HG03103 (cell line): Measurements from ENCODE around the gene STK10.
"Not testable (repeated sequence)": the region's sequence is repeated elsewhere in the genome, so short reads cannot be mapped to it uniquely, and the experiment has no call there.

Experiments
- ATAC-seq: cut with Tn5 transposase; IDR thresholded peaks from one replicate; pipeline ENCODE4 v1.9.1; 2021; ENCODE audit warnings: low read depth; ENCODE audit not compliant: unreplicated experiment

The STK10 gene

DNA sequence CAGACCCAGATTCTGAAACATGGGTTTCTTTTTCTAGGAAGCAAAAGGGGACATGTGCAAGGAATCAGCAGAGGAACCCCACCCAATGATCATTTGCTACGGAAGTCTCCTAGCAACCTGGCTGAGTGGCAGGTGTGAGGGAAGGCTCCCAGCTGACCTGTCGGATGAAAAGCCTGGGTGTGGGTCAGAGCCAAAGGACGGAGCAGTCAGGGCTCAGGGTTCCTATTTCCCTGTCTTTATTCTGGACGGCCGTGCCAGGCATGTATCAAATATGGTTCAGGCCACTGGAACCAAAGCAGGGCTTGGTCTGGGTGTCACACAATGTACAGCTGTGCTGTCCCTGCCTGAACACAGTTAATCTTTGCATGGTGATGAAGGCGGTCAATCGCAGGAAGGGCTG is 20.1 kb downstream of the STK10 start:
- ATAC-seq = no peak

GRCh38 chr5:172166030-172166826 is 21.8 kb downstream of the STK10 start:
- no peak for ATAC-seq

- no peak for ATAC-seq
Observed at GRCh38 chr5:172165465-172165864, 22.6 kb downstream of the STK10 start.

- no peak for ATAC-seq
Observed at GRCh38 chr5:172164769-172165212, 23.2 kb downstream of the STK10 start.

GRCh38 chr5:172163346-172163745 is 24.7 kb downstream of the STK10 start:
- ATAC-seq = no peak

DNA sequence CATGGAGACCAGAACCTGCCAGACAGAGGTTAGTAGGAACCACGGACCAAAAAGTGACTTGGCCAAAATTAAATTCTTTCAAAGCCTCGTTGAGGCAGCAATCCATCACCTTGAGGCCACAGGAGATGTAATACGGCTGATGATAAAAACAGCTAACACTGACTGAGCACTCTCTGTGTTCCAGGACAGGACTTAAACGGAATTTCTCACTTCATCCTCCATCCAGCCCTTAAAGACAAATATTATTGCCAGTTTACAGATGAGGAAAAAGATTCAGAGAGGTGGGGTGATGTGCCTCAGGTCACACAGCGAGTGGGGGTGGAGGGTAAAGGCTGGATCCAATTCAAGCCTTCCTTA is 25.1 kb downstream of the STK10 start:
- no peak for ATAC-seq

DNA sequence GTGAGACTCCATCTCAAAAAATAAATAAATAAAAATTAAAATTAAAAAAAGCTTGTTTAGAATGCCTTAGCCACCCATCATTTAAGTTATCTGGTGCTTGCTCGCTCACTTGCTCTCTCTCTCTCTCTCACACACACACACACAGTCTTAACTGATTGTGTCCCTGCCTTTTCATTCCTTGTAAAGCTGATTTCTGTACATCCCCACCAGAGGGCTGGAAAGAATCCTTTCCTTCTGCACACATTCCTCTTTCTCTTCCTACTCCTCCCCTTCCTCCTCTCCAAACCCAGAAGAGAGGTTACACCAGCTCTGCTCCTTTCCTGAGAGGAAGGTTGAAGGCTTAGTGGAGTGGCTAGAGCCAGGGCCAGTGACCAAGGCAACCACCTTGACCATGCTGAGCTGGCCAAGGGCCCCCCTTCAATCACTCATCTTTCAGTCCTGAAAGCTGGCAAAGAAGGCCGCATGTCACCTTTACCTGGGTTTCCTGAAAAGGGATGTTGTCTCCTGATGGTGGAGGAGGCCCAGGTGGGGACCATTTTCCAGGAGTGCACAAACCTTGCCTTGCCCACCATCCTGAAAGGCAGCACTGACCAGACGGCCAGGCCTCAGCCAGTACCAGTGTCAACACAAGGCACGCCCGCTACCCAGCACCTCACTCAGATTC is 25.6 kb downstream of the STK10 start:
- ATAC-seq = no peak

GRCh38 chr5:172160506-172160905 is 27.5 kb downstream of the STK10 start:
- no peak for ATAC-seq

DNA sequence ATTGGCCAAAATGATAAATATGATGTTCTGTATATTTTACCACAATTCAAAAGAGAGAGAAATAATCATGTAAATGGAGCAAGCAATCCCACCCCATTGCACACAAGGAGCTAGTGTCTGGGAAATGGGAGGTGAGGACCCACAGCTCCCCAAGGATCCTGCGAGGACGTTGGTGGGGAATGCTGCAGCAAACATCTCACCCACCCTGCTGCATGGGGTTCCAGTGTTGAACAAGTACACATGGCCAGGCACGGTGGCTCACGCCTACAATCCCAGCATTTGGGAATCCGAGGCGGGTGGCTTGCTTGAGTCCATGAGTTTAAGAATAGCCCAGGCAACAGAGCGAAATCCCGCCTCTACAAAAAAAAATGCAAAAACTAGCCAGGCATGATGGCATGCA is 29.0 kb downstream of the STK10 start:
- no peak for ATAC-seq

DNA sequence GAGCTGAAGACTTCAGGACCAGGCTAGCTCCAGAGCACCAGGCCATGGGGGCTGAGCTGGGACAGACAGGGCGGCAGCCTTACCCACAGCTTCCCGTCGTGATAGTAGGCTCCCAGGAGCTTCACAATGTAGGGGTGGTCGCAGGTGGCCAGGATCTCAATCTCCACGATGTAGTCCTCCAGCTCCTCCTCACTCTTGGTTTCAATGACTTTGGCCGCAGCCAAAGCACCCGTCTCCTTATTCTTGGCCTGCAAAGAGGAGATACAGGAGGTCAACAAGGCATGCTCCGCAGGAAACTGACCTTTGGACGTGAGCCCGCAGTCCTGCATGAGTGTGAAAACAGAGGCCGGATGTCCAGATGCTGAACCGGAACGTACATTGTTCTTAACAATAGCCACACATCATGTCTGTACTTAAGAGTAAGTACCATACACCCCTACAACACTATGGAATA is 31.5 kb downstream of the STK10 start:
- no peak for ATAC-seq

GRCh38 chr5:172155101-172155500 is 32.9 kb downstream of the STK10 start:
- not testable (repeated sequence) for ATAC-seq

DNA sequence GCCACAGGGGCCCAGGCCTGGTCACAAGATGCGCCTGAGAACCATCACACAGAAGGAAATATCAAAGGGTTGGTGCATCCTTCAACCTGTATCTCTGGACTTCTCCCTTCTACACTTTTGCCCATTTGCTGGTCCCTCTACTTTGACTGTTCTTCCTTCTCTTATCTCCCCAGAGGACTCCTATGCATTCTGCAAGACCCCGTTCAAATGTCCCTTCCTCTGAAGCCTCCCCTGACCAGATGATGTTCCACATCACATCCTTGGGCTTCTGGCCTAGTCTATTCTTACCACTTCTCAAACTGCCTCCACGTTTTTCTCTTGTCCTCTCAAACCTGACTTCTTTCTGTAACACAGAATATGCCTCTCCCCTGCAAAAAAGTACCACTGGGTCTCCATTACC is 34.3 kb downstream of the STK10 start:
- ATAC-seq = no peak

- ATAC-seq = no peak
Observed at GRCh38 chr5:172151661-172152210, 36.3 kb downstream of the STK10 start.

- ATAC-seq = peak; percentile 56
Observed at GRCh38 chr5:172150514-172151425, 37.3 kb downstream of the STK10 start.

GRCh38 chr5:172149481-172149880 is 38.5 kb downstream of the STK10 start:
- not testable (repeated sequence) for ATAC-seq

DNA sequence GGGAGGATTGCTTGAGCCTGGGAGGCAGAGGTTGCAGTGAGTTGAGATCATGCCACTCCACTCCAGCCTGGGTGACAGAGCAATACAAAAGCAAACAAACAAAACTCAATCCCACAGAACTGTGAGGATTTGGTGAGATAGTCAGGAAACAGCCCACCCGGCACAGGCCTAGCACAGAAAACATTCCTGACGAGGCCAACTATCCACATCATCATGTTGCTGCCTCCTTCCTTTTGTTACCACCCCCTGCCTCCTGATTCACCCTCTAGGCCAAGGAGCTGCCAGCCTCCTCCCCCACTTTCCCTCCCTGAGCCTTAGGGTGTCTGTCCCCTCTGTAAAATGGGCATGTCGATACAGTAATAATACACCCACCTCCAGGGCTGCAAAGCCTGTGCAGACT is 39.0 kb downstream of the STK10 start:
- ATAC-seq = no peak

GRCh38 chr5:172148381-172148780 is 39.6 kb downstream of the STK10 start:
- ATAC-seq = no peak

DNA sequence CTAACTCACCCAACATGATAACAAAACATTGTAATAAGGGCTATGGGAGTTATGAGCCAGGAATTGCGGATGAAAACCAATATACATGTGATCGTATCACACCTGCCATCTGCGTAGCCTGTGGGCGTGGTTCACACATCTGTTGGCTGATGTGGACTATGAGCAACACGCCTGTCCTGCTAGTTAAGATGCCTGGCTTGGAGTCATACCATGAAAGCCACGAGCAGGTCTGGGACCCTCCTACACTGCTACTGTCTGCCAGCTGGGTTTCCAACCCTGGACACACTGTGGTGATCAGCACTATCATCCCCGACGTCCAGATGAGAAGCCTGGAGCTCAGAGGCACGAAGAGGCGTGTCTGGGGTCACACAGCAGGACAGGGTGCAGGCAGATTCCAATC is 40.2 kb downstream of the STK10 start:
- no peak for ATAC-seq

DNA sequence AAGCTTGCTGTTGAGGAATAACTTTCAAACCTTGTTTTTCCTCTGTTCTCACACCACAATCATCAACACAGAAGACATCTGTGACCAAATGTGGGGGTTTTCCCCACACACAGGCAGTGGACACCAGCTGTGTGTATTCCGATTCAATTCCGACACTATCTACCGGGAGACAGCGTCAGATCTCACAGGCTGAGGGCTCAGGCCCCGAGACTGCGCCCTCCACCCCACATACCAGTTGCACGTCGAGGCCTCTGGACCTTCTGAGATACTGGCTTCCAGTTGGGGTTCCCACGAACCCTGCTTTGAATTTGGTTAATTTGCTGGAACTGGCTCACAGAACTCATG is 41.3 kb downstream of the STK10 start:
- ATAC-seq = no peak

- ATAC-seq = no peak
Observed at GRCh38 chr5:172145870-172146747, 41.9 kb downstream of the STK10 start.
